HG02588 (cell line): ENCODE measurements around the gene HOGA1.

Source experiments
- ATAC-seq: cut with Tn5 transposase; IDR thresholded peaks from one replicate; pipeline ENCODE4 v1.9.1; 2021; ENCODE audit warnings: mild to moderate bottlenecking, moderate library complexity; ENCODE audit not compliant: unreplicated experiment

The HOGA1 gene

GRCh38 chr10:97578171-97578844, 5.9 kb upstream of the HOGA1 start:
- no peak for ATAC-seq

- ATAC-seq: no peak
Observed at GRCh38 chr10:97580421-97581367, 3.5 kb upstream of the HOGA1 start.

- no peak for ATAC-seq
Observed at GRCh38 chr10:97582169-97582568, 2.0 kb upstream of the HOGA1 start.

DNA sequence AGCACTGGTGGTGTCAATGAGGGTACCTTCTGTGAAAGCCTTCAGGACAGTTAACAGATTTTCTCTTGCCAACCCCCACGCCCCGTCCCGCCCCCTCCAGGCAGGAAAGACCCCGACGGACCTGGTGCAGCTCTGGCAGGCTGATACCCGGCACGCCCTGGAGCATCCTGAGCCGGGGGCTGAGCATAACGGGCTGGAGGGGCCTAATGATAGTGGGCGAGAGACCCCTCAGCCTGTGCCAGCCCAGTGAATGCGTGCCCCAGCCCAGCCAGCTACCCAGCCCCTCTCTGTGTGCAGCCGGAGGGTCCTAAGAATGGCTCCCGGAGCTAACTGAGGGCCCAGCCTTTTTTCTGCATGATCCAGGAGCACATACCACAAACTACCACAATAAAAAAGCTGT, 713 bp upstream of the HOGA1 start:
- no peak for ATAC-seq

DNA sequence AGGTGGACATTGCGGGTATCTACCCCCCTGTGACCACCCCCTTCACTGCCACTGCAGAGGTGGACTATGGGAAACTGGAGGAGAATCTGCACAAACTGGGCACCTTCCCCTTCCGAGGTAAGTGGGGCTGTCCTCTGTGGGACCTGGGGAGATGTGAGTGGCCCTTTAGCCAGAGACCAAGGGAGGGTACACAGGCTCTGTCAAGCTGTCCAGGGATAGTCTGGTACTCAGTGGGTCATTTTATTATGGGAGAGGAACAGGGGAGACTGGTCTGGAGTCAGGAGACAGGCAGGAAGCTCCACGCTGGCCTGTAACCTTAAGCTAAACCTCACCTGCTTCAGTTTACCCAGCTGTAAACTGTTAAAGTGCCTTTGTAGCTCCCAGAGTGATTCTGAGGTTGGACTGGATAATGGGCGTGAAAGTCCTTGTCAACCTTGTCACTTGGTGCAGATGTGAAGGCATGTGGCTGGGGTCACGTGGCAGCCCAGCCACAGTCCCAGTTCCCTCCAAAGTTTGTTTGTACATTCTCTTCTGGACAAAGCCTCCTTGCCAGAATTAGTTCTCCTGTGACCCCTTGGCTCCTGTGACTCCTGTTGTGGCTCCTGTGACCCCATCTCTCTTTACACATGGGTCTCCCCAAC, 729 bp downstream of the HOGA1 start:
- ATAC-seq: no peak

- no peak for ATAC-seq
Observed at GRCh38 chr10:97585439-97585811, 1.2 kb downstream of the HOGA1 start.

GRCh38 chr10:97587183-97587582, 3.0 kb downstream of the HOGA1 start:
- no peak for ATAC-seq

DNA sequence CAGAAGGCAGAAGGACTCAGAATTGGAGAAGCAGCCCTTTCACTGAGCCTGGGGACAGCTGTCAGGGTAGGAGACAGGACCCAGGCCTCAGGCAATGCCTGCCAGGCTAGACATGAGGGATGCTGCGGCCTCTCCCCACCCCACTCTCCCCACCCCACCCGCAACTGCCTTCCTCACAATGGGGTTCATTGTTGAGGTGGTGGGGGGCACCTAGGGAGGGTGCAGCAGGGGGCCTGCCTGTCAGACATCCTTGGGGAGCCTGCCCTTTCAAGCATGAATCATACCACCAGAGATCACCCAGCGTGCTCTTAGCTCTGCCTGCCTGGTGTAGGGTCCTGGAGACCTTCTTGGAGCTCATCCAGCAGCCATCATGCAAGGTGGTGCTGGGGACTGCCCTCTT, 5.3 kb downstream of the HOGA1 start, which contains the start of gene C10orf62:
Gene C10orf62 (plus strand): TSS at position 243 of the 400 bp plus-strand sequence. CDS start 177 bp downstream, outside the sequence.
- ATAC-seq: no peak

DNA sequence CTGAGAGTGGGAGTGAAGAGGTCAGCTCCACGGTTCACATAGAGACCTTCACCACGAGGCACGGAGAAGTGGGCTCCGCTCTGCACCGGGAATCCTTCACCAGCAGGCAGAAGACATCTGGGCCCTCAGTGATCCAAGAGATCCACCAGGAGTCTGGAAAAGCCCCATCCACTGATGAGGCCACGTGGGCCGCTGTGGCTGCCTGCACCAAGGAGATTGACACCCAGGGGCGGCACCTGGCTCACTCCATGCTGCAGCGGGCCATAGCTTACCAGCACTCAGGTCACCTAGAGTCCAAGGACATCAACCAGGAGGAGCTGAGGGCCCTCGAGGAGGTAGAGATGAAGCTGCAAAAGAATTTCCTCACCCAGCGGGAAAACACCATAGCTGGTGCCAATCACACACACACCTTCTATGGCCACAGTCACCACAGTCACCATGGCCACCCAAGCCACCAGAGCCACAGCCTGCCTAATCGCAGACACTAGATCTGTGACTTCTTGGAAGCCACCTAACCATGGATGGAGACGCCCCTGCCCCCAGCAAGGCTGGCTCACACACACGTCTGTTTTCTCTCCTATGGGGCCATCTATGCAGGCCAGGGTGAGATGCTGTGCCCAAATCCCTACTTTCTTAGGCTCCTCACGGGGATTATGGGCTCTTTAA, 6.0 kb downstream of the HOGA1 start:
- ATAC-seq: no peak

DNA sequence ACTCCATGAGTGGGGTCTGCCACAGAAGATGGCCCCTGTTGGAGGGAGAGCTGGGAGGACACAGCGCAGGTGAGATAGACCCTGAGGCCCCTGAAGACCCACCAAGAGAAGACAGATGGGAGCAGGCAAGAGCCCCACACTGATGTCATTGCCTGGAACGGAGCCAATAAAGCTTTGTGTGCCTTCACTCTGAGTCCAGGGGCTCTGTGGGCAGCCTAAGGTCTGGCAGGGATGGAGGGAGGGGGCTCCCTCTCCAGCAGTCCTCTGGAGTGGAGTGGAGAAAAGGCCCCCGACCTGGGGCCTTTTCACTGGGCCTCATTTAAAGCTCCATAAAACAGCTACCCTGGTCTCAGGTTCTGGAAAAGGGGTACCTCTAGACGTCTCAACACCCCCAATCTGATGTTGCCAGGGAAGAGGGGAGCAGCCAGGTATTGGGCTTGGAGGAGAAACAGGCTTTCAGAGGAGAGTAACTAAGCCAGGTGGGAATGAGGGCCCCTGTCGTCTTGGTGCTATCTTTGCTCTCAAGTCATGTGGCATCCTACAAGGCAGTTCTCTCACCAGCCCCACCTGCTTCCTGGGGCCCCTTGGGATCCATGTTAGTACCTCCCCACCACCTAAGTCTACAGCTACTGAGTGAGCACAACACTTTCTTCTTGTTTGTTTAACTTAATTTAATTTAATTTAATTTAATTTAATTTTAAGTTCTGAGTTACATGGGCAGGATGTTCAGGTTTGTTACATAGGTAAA, 6.7 kb downstream of the HOGA1 start:
- ATAC-seq: no peak

DNA sequence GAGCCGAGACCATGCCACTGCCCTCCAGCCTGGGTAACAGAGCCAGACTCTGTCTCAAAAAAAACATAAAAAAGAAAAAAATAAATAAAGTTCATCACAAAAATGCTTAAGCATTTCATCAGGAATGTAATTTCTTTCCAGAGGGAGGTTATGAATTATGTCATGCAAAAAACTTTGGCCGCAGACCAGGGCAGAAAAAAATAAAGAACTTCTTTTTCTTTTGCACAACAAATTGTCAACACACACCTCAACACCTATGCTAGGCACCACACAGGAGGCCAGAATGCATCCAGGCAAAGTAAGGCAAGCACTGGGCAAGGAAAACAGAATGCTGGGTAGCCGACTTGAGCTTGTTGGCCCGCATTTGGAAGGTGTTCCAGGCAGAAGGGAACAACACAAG, 9.2 kb downstream of the HOGA1 start:
- ATAC-seq: no peak

GRCh38 chr10:97596101-97597082, 12.2 kb downstream of the HOGA1 start:
- no peak for ATAC-seq

- no peak for ATAC-seq
Observed at GRCh38 chr10:97597778-97598177, 13.6 kb downstream of the HOGA1 start.

DNA sequence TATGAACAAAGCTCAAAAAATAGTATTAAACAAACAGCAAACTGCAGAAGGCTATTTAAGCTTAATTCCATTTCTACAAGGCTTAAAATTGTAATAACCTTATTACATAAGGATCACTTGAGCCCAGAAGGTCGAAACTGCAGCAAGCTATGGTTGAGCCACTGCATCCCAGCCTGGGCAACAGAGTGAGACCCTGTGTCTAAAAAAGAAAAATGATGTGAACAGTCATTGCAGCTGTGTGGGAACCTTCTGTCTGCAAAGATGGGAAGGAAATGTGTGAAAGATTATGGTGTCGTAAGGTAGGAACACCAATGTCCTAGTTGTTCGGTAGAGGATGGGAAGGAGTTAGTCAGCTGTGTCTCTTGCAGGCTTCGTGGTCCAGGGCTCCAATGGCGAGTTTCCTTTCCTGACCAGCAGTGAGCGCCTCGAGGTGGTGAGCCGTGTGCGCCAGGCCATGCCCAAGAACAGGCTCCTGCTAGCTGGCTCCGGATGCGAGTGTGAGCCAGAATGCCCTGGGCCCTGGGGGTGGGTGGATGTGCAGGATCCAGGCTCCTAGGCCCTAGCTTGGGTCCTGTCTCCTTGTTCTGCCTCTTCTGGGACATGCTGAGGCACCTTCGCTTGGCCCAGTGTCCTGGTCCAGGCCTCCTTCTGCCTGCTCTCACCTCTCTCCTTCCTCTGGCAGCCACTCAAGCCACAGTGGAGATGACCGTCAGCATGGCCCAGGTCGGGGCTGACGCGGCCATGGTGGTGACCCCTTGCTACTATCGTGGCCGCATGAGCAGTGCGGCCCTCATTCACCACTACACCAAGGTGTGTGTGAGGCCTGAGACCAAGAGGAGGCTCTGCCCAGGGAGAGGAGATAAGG, 14.4 kb downstream of the HOGA1 start:
- ATAC-seq: no peak

GRCh38 chr10:97599272-97599619, 15.1 kb downstream of the HOGA1 start:
- ATAC-seq: no peak

DNA sequence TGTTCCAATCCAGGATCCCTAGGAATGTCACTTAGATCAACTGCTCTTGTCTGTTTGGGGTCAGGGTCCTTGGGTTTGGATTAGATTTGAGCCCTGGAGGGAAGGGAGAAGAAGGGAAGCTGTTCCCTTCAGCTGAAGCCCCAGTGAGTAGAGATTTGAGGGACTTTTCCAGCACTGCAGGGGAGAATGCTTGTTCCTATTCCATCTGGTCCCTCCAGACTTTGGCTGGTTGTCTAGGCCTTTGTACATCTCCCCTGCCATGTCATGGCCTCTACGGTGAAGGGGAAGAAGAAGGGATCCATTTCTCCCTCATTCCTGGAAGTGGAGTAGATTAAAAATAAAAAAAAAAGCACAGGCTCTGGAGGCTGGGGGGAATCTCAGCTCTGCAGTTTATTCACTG, 16.4 kb downstream of the HOGA1 start:
- no peak for ATAC-seq

GRCh38 chr10:97601268-97602215, 17.4 kb downstream of the HOGA1 start:
- no peak for ATAC-seq
